ENCODE data around the gene FBXL19. TPM values are rescaled to one million over a fixed set of nuclear protein-coding genes. Genes with fewer than 3 reads are reported as not detected.

Gene FBXL19
- total and polyA plus RNA-seq, 9 of the 15 experiments (the other 6 are each of a cell fraction or from before 2014, with no cell fraction given) = 0.13 to 48.0 (median 13.5) TPM; not detected in 1

DNA sequence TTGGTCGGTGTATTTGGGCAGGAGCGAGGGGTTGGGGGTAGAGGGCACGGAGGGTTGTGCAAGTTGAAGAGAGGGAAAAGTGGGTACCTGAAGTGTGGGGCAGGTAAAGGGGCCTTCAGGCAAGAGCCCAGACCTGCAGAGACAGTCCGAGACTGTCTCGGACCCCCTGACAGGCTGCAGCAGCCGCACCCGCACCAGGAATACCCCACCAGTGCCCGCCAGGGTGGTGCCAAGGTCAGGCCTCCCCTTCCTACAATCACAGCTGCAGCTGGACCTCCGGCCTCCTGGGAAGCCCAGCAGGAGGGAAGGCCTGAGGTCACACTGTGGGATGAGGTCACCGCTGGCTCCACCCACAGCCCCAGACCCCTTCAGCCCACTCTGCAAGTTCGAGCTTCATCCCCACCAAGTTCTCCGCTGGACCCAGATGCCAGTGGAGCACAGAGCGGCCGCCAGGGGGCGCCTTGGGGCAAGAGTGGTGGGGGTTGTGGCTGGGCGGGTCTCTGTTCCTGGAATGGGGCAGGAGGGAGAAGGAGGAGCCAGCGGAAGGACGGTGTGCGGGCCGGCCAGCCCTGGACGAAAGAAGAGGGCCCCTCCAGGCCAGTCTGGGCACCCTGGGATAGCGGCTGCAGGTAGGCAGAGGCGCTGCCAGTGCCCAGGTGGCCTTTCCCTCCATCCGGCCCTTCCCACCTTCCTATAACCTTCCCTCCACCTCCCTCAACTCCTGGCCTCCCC lies 61.5 kb downstream of the FBXL19 start, which contains the start of gene HSD3B7 (continued):
- TF ChIP-seq, protein P1, sequence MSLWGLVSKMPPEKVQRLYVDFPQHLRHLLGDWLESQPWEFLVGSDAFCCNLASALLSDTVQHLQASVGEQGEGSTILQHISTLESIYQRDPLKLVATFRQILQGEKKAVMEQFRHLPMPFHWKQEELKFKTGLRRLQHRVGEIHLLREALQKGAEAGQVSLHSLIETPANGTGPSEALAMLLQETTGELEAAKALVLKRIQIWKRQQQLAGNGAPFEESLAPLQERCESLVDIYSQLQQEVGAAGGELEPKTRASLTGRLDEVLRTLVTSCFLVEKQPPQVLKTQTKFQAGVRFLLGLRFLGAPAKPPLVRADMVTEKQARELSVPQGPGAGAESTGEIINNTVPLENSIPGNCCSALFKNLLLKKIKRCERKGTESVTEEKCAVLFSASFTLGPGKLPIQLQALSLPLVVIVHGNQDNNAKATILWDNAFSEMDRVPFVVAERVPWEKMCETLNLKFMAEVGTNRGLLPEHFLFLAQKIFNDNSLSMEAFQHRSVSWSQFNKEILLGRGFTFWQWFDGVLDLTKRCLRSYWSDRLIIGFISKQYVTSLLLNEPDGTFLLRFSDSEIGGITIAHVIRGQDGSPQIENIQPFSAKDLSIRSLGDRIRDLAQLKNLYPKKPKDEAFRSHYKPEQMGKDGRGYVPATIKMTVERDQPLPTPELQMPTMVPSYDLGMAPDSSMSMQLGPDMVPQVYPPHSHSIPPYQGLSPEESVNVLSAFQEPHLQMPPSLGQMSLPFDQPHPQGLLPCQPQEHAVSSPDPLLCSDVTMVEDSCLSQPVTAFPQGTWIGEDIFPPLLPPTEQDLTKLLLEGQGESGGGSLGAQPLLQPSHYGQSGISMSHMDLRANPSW (CRISPR knock-in tag; IDR thresholded peaks at IDR 0.05) = peak; percentile 41; the same call in 1 of the 2 replicates
- TF ChIP-seq HSF4 (CRISPR knock-in tag; IDR thresholded peaks at IDR 0.05; ENCODE audit: borderline replicate concordance) = no peak
- TF ChIP-seq, protein P2, sequence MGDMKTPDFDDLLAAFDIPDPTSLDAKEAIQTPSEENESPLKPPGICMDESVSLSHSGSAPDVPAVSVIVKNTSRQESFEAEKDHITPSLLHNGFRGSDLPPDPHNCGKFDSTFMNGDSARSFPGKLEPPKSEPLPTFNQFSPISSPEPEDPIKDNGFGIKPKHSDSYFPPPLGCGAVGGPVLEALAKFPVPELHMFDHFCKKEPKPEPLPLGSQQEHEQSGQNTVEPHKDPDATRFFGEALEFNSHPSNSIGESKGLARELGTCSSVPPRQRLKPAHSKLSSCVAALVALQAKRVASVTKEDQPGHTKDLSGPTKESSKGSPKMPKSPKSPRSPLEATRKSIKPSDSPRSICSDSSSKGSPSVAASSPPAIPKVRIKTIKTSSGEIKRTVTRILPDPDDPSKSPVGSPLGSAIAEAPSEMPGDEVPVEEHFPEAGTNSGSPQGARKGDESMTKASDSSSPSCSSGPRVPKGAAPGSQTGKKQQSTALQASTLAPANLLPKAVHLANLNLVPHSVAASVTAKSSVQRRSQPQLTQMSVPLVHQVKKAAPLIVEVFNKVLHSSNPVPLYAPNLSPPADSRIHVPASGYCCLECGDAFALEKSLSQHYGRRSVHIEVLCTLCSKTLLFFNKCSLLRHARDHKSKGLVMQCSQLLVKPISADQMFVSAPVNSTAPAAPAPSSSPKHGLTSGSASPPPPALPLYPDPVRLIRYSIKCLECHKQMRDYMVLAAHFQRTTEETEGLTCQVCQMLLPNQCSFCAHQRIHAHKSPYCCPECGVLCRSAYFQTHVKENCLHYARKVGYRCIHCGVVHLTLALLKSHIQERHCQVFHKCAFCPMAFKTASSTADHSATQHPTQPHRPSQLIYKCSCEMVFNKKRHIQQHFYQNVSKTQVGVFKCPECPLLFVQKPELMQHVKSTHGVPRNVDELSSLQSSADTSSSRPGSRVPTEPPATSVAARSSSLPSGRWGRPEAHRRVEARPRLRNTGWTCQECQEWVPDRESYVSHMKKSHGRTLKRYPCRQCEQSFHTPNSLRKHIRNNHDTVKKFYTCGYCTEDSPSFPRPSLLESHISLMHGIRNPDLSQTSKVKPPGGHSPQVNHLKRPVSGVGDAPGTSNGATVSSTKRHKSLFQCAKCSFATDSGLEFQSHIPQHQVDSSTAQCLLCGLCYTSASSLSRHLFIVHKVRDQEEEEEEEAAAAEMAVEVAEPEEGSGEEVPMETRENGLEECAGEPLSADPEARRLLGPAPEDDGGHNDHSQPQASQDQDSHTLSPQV (IDR thresholded peaks at IDR 0.05) = no peak
- TF ChIP-seq, protein P3, sequence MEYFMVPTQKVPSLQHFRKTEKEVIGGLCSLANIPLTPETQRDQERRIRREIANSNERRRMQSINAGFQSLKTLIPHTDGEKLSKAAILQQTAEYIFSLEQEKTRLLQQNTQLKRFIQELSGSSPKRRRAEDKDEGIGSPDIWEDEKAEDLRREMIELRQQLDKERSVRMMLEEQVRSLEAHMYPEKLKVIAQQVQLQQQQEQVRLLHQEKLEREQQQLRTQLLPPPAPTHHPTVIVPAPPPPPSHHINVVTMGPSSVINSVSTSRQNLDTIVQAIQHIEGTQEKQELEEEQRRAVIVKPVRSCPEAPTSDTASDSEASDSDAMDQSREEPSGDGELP (CRISPR knock-in tag; IDR thresholded peaks at IDR 0.05; ENCODE audit: borderline replicate concordance) = peak; percentile 7; the same call in 1 of the 2 replicates
- no peak for TF ChIP-seq CBX8 (IDR thresholded peaks at IDR 0.05; ENCODE audit: borderline replicate concordance, extremely low read depth, low read depth, low read length, poor library complexity, severe bottlenecking)
- 0 out of 2 replicates have a peak, but pooled peaks have one; percentile 24 for TF ChIP-seq SMARCA4 (IDR thresholded peaks at IDR 0.05)
- TF ChIP-seq ZNF174 (CRISPR knock-in tag; IDR thresholded peaks at IDR 0.05) = no peak
- TF ChIP-seq, protein P4, sequence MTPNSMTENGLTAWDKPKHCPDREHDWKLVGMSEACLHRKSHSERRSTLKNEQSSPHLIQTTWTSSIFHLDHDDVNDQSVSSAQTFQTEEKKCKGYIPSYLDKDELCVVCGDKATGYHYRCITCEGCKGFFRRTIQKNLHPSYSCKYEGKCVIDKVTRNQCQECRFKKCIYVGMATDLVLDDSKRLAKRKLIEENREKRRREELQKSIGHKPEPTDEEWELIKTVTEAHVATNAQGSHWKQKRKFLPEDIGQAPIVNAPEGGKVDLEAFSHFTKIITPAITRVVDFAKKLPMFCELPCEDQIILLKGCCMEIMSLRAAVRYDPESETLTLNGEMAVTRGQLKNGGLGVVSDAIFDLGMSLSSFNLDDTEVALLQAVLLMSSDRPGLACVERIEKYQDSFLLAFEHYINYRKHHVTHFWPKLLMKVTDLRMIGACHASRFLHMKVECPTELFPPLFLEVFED (CRISPR knock-in tag; conservative IDR thresholded peaks at IDR 0.05) = no peak
- TF ChIP-seq, protein P5, sequence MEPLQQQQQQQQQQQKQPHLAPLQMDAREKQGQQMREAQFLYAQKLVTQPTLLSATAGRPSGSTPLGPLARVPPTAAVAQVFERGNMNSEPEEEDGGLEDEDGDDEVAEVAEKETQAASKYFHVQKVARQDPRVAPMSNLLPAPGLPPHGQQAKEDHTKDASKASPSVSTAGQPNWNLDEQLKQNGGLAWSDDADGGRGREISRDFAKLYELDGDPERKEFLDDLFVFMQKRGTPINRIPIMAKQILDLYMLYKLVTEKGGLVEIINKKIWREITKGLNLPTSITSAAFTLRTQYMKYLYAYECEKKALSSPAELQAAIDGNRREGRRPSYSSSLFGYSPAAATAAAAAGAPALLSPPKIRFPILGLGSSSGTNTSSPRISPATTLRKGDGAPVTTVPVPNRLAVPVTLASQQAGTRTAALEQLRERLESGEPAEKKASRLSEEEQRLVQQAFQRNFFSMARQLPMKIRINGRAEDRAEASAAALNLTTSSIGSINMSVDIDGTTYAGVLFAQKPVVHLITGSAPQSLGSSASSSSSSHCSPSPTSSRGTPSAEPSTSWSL (CRISPR knock-in tag; IDR thresholded peaks at IDR 0.05; ENCODE audit: borderline replicate concordance) = no peak
- no peak for TF ChIP-seq TFAM (CRISPR knock-in tag; conservative IDR thresholded peaks at IDR 0.05)
- TF ChIP-seq, protein P6, sequence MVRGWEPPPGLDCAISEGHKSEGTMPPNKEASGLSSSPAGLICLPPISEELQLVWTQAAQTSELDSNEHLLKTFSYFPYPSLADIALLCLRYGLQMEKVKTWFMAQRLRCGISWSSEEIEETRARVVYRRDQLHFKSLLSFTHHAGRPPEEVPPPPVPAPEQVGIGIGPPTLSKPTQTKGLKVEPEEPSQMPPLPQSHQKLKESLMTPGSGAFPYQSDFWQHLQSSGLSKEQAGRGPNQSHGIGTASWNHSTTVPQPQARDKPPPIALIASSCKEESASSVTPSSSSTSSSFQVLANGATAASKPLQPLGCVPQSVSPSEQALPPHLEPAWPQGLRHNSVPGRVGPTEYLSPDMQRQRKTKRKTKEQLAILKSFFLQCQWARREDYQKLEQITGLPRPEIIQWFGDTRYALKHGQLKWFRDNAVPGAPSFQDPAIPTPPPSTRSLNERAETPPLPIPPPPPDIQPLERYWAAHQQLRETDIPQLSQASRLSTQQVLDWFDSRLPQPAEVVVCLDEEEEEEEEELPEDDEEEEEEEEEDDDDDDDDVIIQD (CRISPR knock-in tag; IDR thresholded peaks at IDR 0.05) = no peak
- no peak for TF ChIP-seq HNRNPUL1 (IDR thresholded peaks at IDR 0.05; ENCODE audit: low read length)

All from K562 (cell line).